ENCODE results near the gene TRIM69. TPM values are rescaled to one million over a fixed set of nuclear protein-coding genes. Genes with fewer than 3 reads are reported as not detected.

Gene TRIM69
- total and polyA plus RNA-seq, 3 experiments from 2014 or later = 37.0 to 73.8 (median 70.8) TPM

- Histone ChIP-seq H3K27ac (ENCODE audit: low read depth, low read length) (no peak overlapping the region), H3K4me1 (ENCODE audit: insufficient read depth, low read length) (no peaks in the 10 kb centered on the region), H3K9me3 (ENCODE audit: low read length) (no peaks in the 10 kb centered on the region), H3K4me3 (ENCODE audit: low read length) (no peak overlapping the region), H3K27me3 (ENCODE audit: insufficient read depth, low read length, poor library complexity, severe bottlenecking) (no peaks in the 10 kb centered on the region), H3K36me3 (ENCODE audit: insufficient read depth, low read length) (no peaks in the 10 kb centered on the region)
- DNase-seq = no peak
- Mint-ChIP-seq H3K4me3 (no peak overlapping the region), H3K27me3 (peaks cover 7 to 10% of the 10 kb centered on the region in 2 donors), H3K27ac (no peak overlapping the region), H3K4me1 (peaks cover 0 to 12% (median 4%) of the 10 kb centered on the region in 3 donors), H3K9me3 (no peaks in the 10 kb centered on the region), H3K36me3 (peaks cover 0 to 2% (median 0%) of the 10 kb centered on the region in 3 donors)
- ChIA-PET CTCF (no interaction called here), POLR2A (no interaction called here)
These were observed 73.9 kb downstream of the TRIM69 start for GRCh38 chr15:44810237-44810636.

- ChIA-PET CTCF (no interaction called here), POLR2A (no interaction called here)
- Histone ChIP-seq H3K4me3 (ENCODE audit: low read length) (no peak overlapping the region), H3K9me3 (ENCODE audit: low read length) (no peaks in the 10 kb centered on the region), H3K27me3 (ENCODE audit: insufficient read depth, low read length, poor library complexity, severe bottlenecking) (no peaks in the 10 kb centered on the region), H3K4me1 (ENCODE audit: insufficient read depth, low read length) (no peaks in the 10 kb centered on the region), H3K36me3 (ENCODE audit: insufficient read depth, low read length) (no peaks in the 10 kb centered on the region), H3K27ac (ENCODE audit: low read depth, low read length) (no peak overlapping the region)
- Mint-ChIP-seq H3K27me3 (peaks cover 10 to 13% of the 10 kb centered on the region in 2 donors), H3K27ac (peak overlapping the region in 1 of 8 donors; percentile 66), H3K36me3 (peaks cover 0 to 2% (median 0%) of the 10 kb centered on the region in 3 donors), H3K9me3 (no peaks in the 10 kb centered on the region), H3K4me3 (no peak overlapping the region), H3K4me1 (peaks cover 0 to 12% (median 4%) of the 10 kb centered on the region in 3 donors)
- DNase-seq = no peak
These were observed 75.0 kb downstream of the TRIM69 start for GRCh38 chr15:44811337-44811736.

GRCh38 chr15:44812029-44812517 lies 75.7 kb downstream of the TRIM69 start:
- no peak overlapping the region for H3K4me3 Mint-ChIP-seq
- Histone ChIP-seq H3K27me3 (ENCODE audit: insufficient read depth, low read length, poor library complexity, severe bottlenecking) (no peaks in the 10 kb centered on the region), H3K4me3 (ENCODE audit: low read length) (no peak overlapping the region), H3K36me3 (ENCODE audit: insufficient read depth, low read length) (no peaks in the 10 kb centered on the region), H3K27ac (ENCODE audit: low read depth, low read length) (no peak overlapping the region), H3K9me3 (ENCODE audit: low read length) (no peaks in the 10 kb centered on the region), H3K4me1 (ENCODE audit: insufficient read depth, low read length) (no peaks in the 10 kb centered on the region)
- POLR2A ChIA-PET = no interaction called here
- CTCF ChIA-PET = no interaction called here
- no peak for DNase-seq
- H3K27me3 Mint-ChIP-seq = peaks cover 10 to 11% of the 10 kb centered on the region in 2 donors
- peaks cover 0 to 12% (median 4%) of the 10 kb centered on the region in 3 donors for H3K4me1 Mint-ChIP-seq
- peaks cover 0 to 2% (median 0%) of the 10 kb centered on the region in 3 donors for H3K36me3 Mint-ChIP-seq
- no peaks in the 10 kb centered on the region for H3K9me3 Mint-ChIP-seq
- peak overlapping the region in 1 of 8 donors; percentile 50 for H3K27ac Mint-ChIP-seq

GRCh38 chr15:44813231-44813630 lies 76.9 kb downstream of the TRIM69 start:
- no peaks in the 10 kb centered on the region for H3K9me3 ChIP-seq (ENCODE audit: low read length)
- H3K27me3 ChIP-seq (ENCODE audit: insufficient read depth, low read length, poor library complexity, severe bottlenecking) = no peaks in the 10 kb centered on the region
- no peak for DNase-seq
- Mint-ChIP-seq H3K27me3 (peaks cover 10 to 11% of the 10 kb centered on the region in 2 donors), H3K9me3 (no peaks in the 10 kb centered on the region), H3K27ac (peak overlapping the region in 1 of 8 donors; percentile 31), H3K4me3 (no peak overlapping the region), H3K4me1 (peaks cover 0 to 12% (median 4%) of the 10 kb centered on the region in 3 donors), H3K36me3 (peaks cover 0 to 2% (median 0%) of the 10 kb centered on the region in 3 donors)
- no peak overlapping the region for H3K27ac ChIP-seq (ENCODE audit: low read depth, low read length)
- no peak overlapping the region for H3K4me3 ChIP-seq (ENCODE audit: low read length)
- ChIA-PET POLR2A (no interaction called here), CTCF (interaction anchor here (1.0 to 1.5 kb wide), 2 partner anchors 40 to 41 kb away, joined by 3 to 4 read pairs; no protein-coding TSS in a partner anchor)
- H3K4me1 ChIP-seq (ENCODE audit: insufficient read depth, low read length) = no peaks in the 10 kb centered on the region
- H3K36me3 ChIP-seq (ENCODE audit: insufficient read depth, low read length) = no peaks in the 10 kb centered on the region

Other genes starting within 250 kb of the TRIM69 start
- gene EIF3J, start 199.4 kb upstream of the TRIM69 start, total RNA-seq = 100 to 1,000 TPM; 167 to 186 TPM
- gene EIF3J, start 199.4 kb upstream of the TRIM69 start, polyA plus RNA-seq = 24.9 TPM
- gene SPG11, start 72.9 kb upstream of the TRIM69 start, total RNA-seq = 10 to 100 TPM; 60.8 to 62.1 TPM
- gene SPG11, start 72.9 kb upstream of the TRIM69 start, polyA plus RNA-seq = 32.0 TPM
- gene PATL2, start 25.2 kb upstream of the TRIM69 start, total RNA-seq = 1 to 10 TPM; 7.7 to 9.1 TPM
- gene PATL2, start 25.2 kb upstream of the TRIM69 start, polyA plus RNA-seq = 19.8 TPM
- 1,000 to 10,000 TPM; 4,597 to 4,837 TPM for gene B2M, start 25.0 kb upstream of the TRIM69 start, total RNA-seq
- 38,920 TPM for gene B2M, start 25.0 kb upstream of the TRIM69 start, polyA plus RNA-seq
- gene TERB2, start 220.2 kb downstream of the TRIM69 start, total RNA-seq = not detected
- gene TERB2, start 220.2 kb downstream of the TRIM69 start, polyA plus RNA-seq = not detected

Data from CD8-positive, alpha-beta memory T cell (primary cell).